HG03342 (cell line): ENCODE results near the gene YPEL1.
"Not testable (repeated sequence)": the region's sequence is repeated elsewhere in the genome, so short reads cannot be mapped to it uniquely, and the experiment has no call there.

Source experiments
- ATAC-seq: cut with Tn5 transposase; IDR thresholded peaks from one replicate; pipeline ENCODE4 v1.9.1; 2021; ENCODE audit warnings: mild to moderate bottlenecking, moderate library complexity; ENCODE audit not compliant: unreplicated experiment

YPEL1 gene

GRCh38 chr22:21701384-21701971 lies 34.1 kb downstream of the YPEL1 start:
- ATAC-seq: no peak

GRCh38 chr22:21700822-21701221 lies 34.8 kb downstream of the YPEL1 start:
- ATAC-seq: no peak

GRCh38 chr22:21699643-21700042 lies 36.0 kb downstream of the YPEL1 start:
- ATAC-seq: no peak

GRCh38 chr22:21698430-21699329 lies 36.9 kb downstream of the YPEL1 start:
- no peak for ATAC-seq

- ATAC-seq: no peak
Observed at GRCh38 chr22:21697880-21698279, 37.7 kb downstream of the YPEL1 start.

GRCh38 chr22:21697021-21697771 lies 38.4 kb downstream of the YPEL1 start:
- ATAC-seq: no peak

- no peak for ATAC-seq
Observed at GRCh38 chr22:21696115-21696514, 39.5 kb downstream of the YPEL1 start.

- no peak for ATAC-seq
Observed at GRCh38 chr22:21695430-21696085, 40.0 kb downstream of the YPEL1 start.

- no peak for ATAC-seq
Observed at GRCh38 chr22:21694795-21695429, 40.7 kb downstream of the YPEL1 start.

- no peak for ATAC-seq
Observed at GRCh38 chr22:21694394-21694793, 41.2 kb downstream of the YPEL1 start.

GRCh38 chr22:21693999-21694341 lies 41.6 kb downstream of the YPEL1 start:
- no peak for ATAC-seq

GRCh38 chr22:21693333-21693998 lies 42.1 kb downstream of the YPEL1 start:
- no peak for ATAC-seq

GRCh38 chr22:21692856-21693255 lies 42.7 kb downstream of the YPEL1 start:
- not testable (repeated sequence) for ATAC-seq

GRCh38 chr22:21691816-21692215 lies 43.8 kb downstream of the YPEL1 start:
- ATAC-seq: no peak

- ATAC-seq: no peak
Observed at GRCh38 chr22:21690401-21690801, 45.2 kb downstream of the YPEL1 start.

GRCh38 chr22:21688706-21689381 lies 46.8 kb downstream of the YPEL1 start:
- no peak for ATAC-seq

- no peak for ATAC-seq
Observed at GRCh38 chr22:21688341-21688705, 47.3 kb downstream of the YPEL1 start.

GRCh38 chr22:21687685-21688259 lies 47.8 kb downstream of the YPEL1 start:
- no peak for ATAC-seq

- no peak for ATAC-seq
Observed at GRCh38 chr22:21686634-21687393, 48.8 kb downstream of the YPEL1 start.
